Measurements from ENCODE around the gene ASPM. TPM values are rescaled to one million over a fixed set of nuclear protein-coding genes. Genes with fewer than 3 reads are reported as not detected.

The ASPM gene
- total and polyA plus RNA-seq, 9 of the 15 experiments (the other 6 are each of a cell fraction or from before 2014, with no cell fraction given), result 22.7 to 84.4 (median 46.4) TPM

- intact Hi-C loops (cut with micrococcal nuclease) (no loop called here), in situ Hi-C loops (cut with MboI) (no loop called here)
- no peaks in the 10 kb centered on the region for H4K20me1 ChIP-seq (replicated peaks; ENCODE audit: control insufficient read depth, insufficient read depth, low read length)
- FAIRE-seq (no peak), ATAC-seq (no peak), DNase-seq (ENCODE audit: extremely low read depth in 1 of 4, low spot score in 3 of 4) (no peak)
- BruUV-seq (replicated peaks), result no TSS peak
- H3K27ac ChIP-seq (ENCODE audit: extremely low read depth, low read depth, low read length), result no peak overlapping the region
- no peaks in the 10 kb centered on the region for H3K27me3 ChIP-seq (ENCODE audit: control insufficient read depth in 2 of 2, insufficient read depth in 2 of 2, low read length in 2 of 2)
- H3K9me3 ChIP-seq (replicated peaks; ENCODE audit: control insufficient read depth, insufficient read depth, low read depth, low read length), result no peaks in the 10 kb centered on the region
- H3K4me3 ChIP-seq, result no peak overlapping the region
- H3K9me1 ChIP-seq (ENCODE audit: control insufficient read depth, insufficient read depth, low read length), result no peaks in the 10 kb centered on the region
- WGBS (ENCODE audit: insufficient coverage, low coverage, missing lambda C conversion rate), result 94% methylated on average over 4 of the region's 4 CpGs
- no peaks in the 10 kb centered on the region for H3K79me2 ChIP-seq (ENCODE audit: control insufficient read depth, insufficient read depth, low read length)
- ChIA-PET CTCF (ENCODE audit: low intra/inter-chr PET ratio) (no interaction called here), POLR2A (interaction anchor here (0.7 kb wide), 1 partner anchor 21 kb away, joined by 4 read pairs; no protein-coding TSS in a partner anchor)
- no peak overlapping the region for H3K4me2 ChIP-seq (ENCODE audit: insufficient read depth, low read length)
- peaks cover 70% of the 10 kb centered on the region for H3K36me3 ChIP-seq (ENCODE audit: control insufficient read depth, insufficient read depth, low read length)
- no peak overlapping the region for H3K9ac ChIP-seq (ENCODE audit: insufficient read depth in 1 of 2, low read depth in 2 of 2, low read length in 2 of 2)
- no peak overlapping the region for H2AFZ ChIP-seq (ENCODE audit: low read depth, low read length)
- peak; percentile 60 for TF ChIP-seq MAFG (tag; conservative IDR thresholded peaks at IDR 0.05)
- no peak for TF ChIP-seq CBX5 (IDR thresholded peaks at IDR 0.05; ENCODE audit: borderline replicate concordance, low read depth)
- peak; percentile 67 for TF ChIP-seq C11orf30 (IDR thresholded peaks at IDR 0.05; ENCODE audit: low read depth)
- TF ChIP-seq NKRF (IDR thresholded peaks at IDR 0.05; ENCODE audit: borderline replicate concordance), result no peak
- TF ChIP-seq MAFK (IDR thresholded peaks at IDR 0.05; ENCODE audit: low read length), result peak; percentile 27; the same call in 1 of the 2 replicates
- TF ChIP-seq CEBPB (tag; IDR thresholded peaks at IDR 0.05), result peak; percentile 38; the same call in 1 of the 2 replicates
- TF ChIP-seq ZFX (CRISPR knock-in tag; IDR thresholded peaks at IDR 0.05), result no peak
- TF ChIP-seq CEBPG (CRISPR knock-in tag; IDR thresholded peaks at IDR 0.05), result no peak
- TF ChIP-seq CEBPG (tag; conservative IDR thresholded peaks at IDR 0.05 in 1 of 2, IDR thresholded peaks at IDR 0.05 in 1 of 2), result peak in 1 of 2 experiments; percentile 35; a peak in 1 of 4 replicates
- TF ChIP-seq PHTF2 (CRISPR knock-in tag; IDR thresholded peaks at IDR 0.05), result no peak
- peak; percentile 52 for TF ChIP-seq MAFF (IDR thresholded peaks at IDR 0.05; ENCODE audit: low read length)
- no peak for TF ChIP-seq SMAD4 (CRISPR knock-in tag; conservative IDR thresholded peaks at IDR 0.05)
- TF ChIP-seq ZNF316 (IDR thresholded peaks at IDR 0.05), result peak; percentile 90
- no peak for TF ChIP-seq HBP1 (CRISPR knock-in tag; IDR thresholded peaks at IDR 0.05)
- TF ChIP-seq TAF1 (IDR thresholded peaks at IDR 0.05; ENCODE audit: control insufficient read depth, extremely low read depth, insufficient read depth, low read length, severe bottlenecking), result no peak
- TF ChIP-seq RBM34 (IDR thresholded peaks at IDR 0.05; ENCODE audit: borderline replicate concordance, insufficient read depth, low read length), result no peak
- peaks cover 0 to 11% of the 10 kb centered on the region in 2 experiments; a peak in 2 of 5 replicates for H3K4me1 ChIP-seq (replicated peaks in 1 of 2; ENCODE audit: control insufficient read depth in 2 of 2, insufficient read depth in 2 of 2, low read length in 2 of 2)
Observed at GRCh38 chr1:197093226-197093885, 53.1 kb downstream of the ASPM start.
